Loucy (cell line): ENCODE results near the gene NAGLU.

Experiments
- H2AFZ ChIP-seq: fragments of 200-600 bp; sonication (generic); 2 replicates; pipeline ENCODE4 v1.6.0; 2016; ENCODE audit warnings: antibody characterized with exemption, mild to moderate bottlenecking, low read length, moderate library complexity
- H3F3A ChIP-seq: fragments of 200-600 bp; 2 replicates; pipeline ENCODE4 v1.6.0; 2016; ENCODE audit warnings: antibody characterized with exemption, low read depth, mild to moderate bottlenecking
- H3K27me3 ChIP-seq: fragments of 200-600 bp; sonication (generic); 2 replicates; pipeline ENCODE4 v1.6.1; 2014; ENCODE audit warnings: low read length, mild to moderate bottlenecking; ENCODE audit not compliant: insufficient read depth, poor library complexity, severe bottlenecking
- H3K36me3 ChIP-seq: fragments of 200-600 bp; sonication (generic); 2 replicates; pipeline ENCODE4 v1.6.1; 2016; ENCODE audit warnings: low read length; ENCODE audit not compliant: insufficient read depth
- H3K4me1 ChIP-seq: fragments of 200-600 bp; sonication (generic); 2 replicates; pipeline ENCODE4 v1.5.1; 2014; ENCODE audit warnings: low read length, mild to moderate bottlenecking; ENCODE audit not compliant: insufficient read depth, poor library complexity, severe bottlenecking
- H3K4me2 ChIP-seq: fragments of 200-600 bp; sonication (generic); 2 replicates; pipeline ENCODE4 v1.6.0; 2014; ENCODE audit warnings: antibody characterized with exemption, low read length, low read depth, mild to moderate bottlenecking; ENCODE audit not compliant: poor library complexity, severe bottlenecking
- H3K4me3 ChIP-seq: fragments of 200-600 bp; sonication (generic); 2 replicates; pipeline ENCODE4 v1.5.1; 2014; ENCODE audit warnings: low read length, mild to moderate bottlenecking, mixed read lengths; ENCODE audit not compliant: poor library complexity, severe bottlenecking
- H3K79me2 ChIP-seq: fragments of 200-600 bp; sonication (generic); 2 replicates; pipeline ENCODE4 v1.6.1; 2014; ENCODE audit warnings: low read length; ENCODE audit not compliant: insufficient read depth
- H3K9ac ChIP-seq: fragments of 200-600 bp; sonication (generic); 2 replicates; pipeline ENCODE4 v1.6.0; 2014; ENCODE audit warnings: mild to moderate bottlenecking, low read depth, low read length, moderate library complexity; ENCODE audit not compliant: poor library complexity, severe bottlenecking
- H3K9me2 ChIP-seq: fragments of 200-600 bp; sonication (generic); replicated peaks from 2 replicates; pipeline ENCODE4 v1.6.1; 2016; ENCODE audit warnings: low read depth, low read length, mixed read lengths
- H3K9me3 ChIP-seq: fragments of 200-600 bp; sonication (generic); 2 replicates; pipeline ENCODE4 v1.6.1; 2014; ENCODE audit warnings: mild to moderate bottlenecking, antibody characterized with exemption, low read length, low read depth; ENCODE audit not compliant: insufficient read depth
- H4K20me1 ChIP-seq: fragments of 200-600 bp; sonication (generic); 2 replicates; pipeline ENCODE4 v1.6.0; 2014; ENCODE audit warnings: antibody characterized with exemption, low read length, mild to moderate bottlenecking; ENCODE audit not compliant: insufficient read depth, poor library complexity, severe bottlenecking
- EZH2phosphoT487 ChIP-seq: fragments of 200-600 bp; IDR thresholded peaks from 2 replicates; pipeline ENCODE4 v1.6.1; 2018; ENCODE audit warnings: antibody characterized with exemption, mild to moderate bottlenecking, moderate library complexity, borderline replicate concordance
- TF ChIP-seq, protein P1 (sequence below): fragments of 200-600 bp; sonication (generic); conservative IDR thresholded peaks from 2 replicates; pipeline ENCODE4 v1.5.1; 2014; ENCODE audit warnings: mild to moderate bottlenecking, antibody characterized with exemption, low read length

NAGLU gene

DNA sequence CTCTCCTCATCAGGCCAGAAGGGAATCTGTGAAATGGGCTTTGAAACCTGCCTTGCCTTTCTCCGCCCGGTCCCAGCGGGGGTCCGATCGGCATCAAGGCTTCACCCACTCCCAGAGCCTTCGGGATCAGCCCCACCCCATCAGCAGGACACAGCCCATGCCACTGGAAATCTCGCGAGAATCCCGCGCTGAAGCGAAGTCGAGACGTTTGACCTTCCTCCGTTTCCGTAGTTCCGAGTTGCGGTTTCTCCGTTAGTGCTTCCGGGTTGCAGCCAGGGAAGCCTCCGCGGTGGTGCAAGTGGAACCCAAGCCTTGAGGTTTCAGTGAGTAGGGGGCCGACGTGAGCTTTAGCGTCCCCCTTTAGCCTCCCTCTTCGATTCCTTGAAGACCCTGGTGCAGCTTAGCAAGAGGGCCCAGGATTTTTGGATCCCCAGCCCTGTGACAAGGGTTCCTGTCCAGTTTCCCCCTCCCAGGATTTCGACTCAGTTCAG is 25.9 kb downstream of the NAGLU start, which contains the start of gene COASY:
TSS of gene COASY (plus strand) at position 252 of the 491 bp plus-strand sequence. CDS start 475 bp downstream, outside the sequence.
- Histone ChIP-seq H3F3A (peaks cover 6% of the 10 kb centered on the region; the same call in 1 of the 2 replicates), H3K9me2 (no peaks in the 10 kb centered on the region), H2AFZ (peak within 1 kb of the TSS; percentile 91), H3K9me3 (no peaks in the 10 kb centered on the region), H3K4me2 (peak within 1 kb of the TSS; percentile 84), H3K4me1 (peaks cover 29% of the 10 kb centered on the region), H3K4me3 (peak within 1 kb of the TSS; percentile 99), H4K20me1 (peaks cover 9% of the 10 kb centered on the region), H3K27me3 (no peaks in the 10 kb centered on the region), H3K36me3 (peaks cover 10% of the 10 kb centered on the region; the same call in 1 of the 2 replicates), H3K79me2 (peaks cover 46% of the 10 kb centered on the region), H3K9ac (peak within 1 kb of the TSS; percentile 92)
- TF ChIP-seq, protein P1, sequence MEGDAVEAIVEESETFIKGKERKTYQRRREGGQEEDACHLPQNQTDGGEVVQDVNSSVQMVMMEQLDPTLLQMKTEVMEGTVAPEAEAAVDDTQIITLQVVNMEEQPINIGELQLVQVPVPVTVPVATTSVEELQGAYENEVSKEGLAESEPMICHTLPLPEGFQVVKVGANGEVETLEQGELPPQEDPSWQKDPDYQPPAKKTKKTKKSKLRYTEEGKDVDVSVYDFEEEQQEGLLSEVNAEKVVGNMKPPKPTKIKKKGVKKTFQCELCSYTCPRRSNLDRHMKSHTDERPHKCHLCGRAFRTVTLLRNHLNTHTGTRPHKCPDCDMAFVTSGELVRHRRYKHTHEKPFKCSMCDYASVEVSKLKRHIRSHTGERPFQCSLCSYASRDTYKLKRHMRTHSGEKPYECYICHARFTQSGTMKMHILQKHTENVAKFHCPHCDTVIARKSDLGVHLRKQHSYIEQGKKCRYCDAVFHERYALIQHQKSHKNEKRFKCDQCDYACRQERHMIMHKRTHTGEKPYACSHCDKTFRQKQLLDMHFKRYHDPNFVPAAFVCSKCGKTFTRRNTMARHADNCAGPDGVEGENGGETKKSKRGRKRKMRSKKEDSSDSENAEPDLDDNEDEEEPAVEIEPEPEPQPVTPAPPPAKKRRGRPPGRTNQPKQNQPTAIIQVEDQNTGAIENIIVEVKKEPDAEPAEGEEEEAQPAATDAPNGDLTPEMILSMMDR: no peak
- no peak for TF ChIP-seq EZH2phosphoT487

DNA sequence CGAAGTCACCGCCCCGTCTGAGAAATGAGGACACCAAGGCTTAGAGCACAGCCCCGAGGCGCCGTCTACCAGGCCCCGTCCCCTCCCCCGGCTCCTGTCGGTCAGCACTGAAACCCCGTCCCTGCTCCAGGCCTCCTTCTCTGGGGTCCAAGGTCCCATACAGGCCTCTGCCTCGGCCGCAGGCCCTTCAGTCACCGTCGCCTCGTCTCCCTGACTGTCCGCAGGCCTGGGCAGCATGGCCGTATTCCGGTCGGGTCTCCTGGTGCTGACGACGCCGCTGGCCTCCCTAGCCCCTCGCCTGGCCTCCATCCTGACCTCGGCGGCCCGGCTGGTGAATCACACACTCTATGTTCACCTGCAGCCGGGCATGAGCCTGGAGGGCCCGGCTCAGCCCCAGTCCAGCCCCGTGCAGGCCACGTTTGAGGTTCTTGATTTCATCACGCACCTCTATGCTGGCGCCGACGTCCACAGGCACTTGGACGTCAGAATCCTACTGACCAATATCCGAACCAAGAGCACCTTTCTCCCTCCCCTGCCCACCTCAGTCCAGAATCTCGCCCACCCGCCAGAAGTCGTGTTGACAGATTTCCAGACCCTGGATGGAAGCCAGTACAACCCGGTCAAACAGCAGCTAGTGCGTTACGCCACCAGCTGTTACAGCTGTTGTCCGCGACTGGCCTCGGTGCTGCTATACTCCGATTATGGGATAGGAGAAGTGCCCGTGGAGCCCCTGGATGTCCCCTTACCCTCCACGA is 26.5 kb downstream of the NAGLU start:
- H3K79me2 ChIP-seq: peaks cover 50% of the 10 kb centered on the region
- H3K9me2 ChIP-seq: no peaks in the 10 kb centered on the region
- peaks cover 9% of the 10 kb centered on the region for H4K20me1 ChIP-seq
- TF ChIP-seq EZH2phosphoT487: no peak
- TF ChIP-seq, protein P1: no peak
- no peaks in the 10 kb centered on the region for H3K9me3 ChIP-seq
- peak overlapping the region; percentile 92 for H3K9ac ChIP-seq
- peak overlapping the region; percentile 99 for H3K4me3 ChIP-seq
- H3K4me1 ChIP-seq: peaks cover 30% of the 10 kb centered on the region
- no peaks in the 10 kb centered on the region for H3K27me3 ChIP-seq
- peak overlapping the region; percentile 84 for H3K4me2 ChIP-seq
- H3F3A ChIP-seq: peaks cover 6% of the 10 kb centered on the region; the same call in 1 of the 2 replicates
- H3K36me3 ChIP-seq: peaks cover 10% of the 10 kb centered on the region; the same call in 1 of the 2 replicates
- H2AFZ ChIP-seq: no peak overlapping the region

DNA sequence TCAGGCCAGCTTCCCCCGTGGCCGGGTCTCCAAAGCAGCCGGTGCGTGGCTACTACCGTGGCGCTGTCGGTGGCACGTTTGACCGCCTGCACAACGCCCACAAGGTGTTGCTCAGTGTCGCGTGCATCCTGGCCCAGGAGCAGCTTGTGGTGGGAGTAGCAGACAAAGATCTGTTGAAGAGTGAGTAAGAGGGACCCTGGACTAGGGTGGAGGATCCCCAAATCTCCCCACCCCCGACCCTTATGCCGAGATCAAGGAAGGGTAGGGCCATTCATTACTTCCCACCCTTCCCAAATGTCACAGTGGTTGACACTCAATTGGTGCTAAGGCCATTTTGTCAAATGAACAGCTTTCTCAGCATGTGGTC is 27.1 kb downstream of the NAGLU start:
- peaks cover 6% of the 10 kb centered on the region; the same call in 1 of the 2 replicates for H3F3A ChIP-seq

More for the DNA sequence above, 27.1 kb downstream of the NAGLU start:
- Histone ChIP-seq H3K36me3 (peaks cover 10% of the 10 kb centered on the region; the same call in 1 of the 2 replicates), H3K27me3 (no peaks in the 10 kb centered on the region), H3K9ac (peak overlapping the region; percentile 92), H3K4me1 (peaks cover 33% of the 10 kb centered on the region), H3K9me2 (no peaks in the 10 kb centered on the region), H3K79me2 (peaks cover 56% of the 10 kb centered on the region), H3K9me3 (no peaks in the 10 kb centered on the region), H4K20me1 (peaks cover 12% of the 10 kb centered on the region), H3K4me3 (peak overlapping the region; percentile 99), H2AFZ (no peak overlapping the region), H3K4me2 (peak overlapping the region; percentile 84)
- no peak for TF ChIP-seq EZH2phosphoT487
- TF ChIP-seq, protein P1: no peak
